Esophagus muscularis mucosa (tissue), 4 donors: Measurements from ENCODE around the gene FAM193A. TPM values are rescaled to one million over a fixed set of nuclear protein-coding genes. Genes with fewer than 3 reads are reported as not detected.

ENCODE experiments used
- DNase-seq: peaks from one replicate; pipeline ENCODE4 v3.0.0-alpha.2; 2017; ENCODE audit errors: extremely low spot score
- H3K27ac ChIP-seq, 4 donors: fragments of 200-600 bp; sonication (generic); replicated peaks in 1 of 4; 1 replicate in 3 of 4; 2 replicates in 1 of 4; pipeline ENCODE4 v1.5.1; 2016 to 2019; ENCODE audit warnings: mild to moderate bottlenecking in 1 of 4
- H3K27me3 ChIP-seq, 4 donors: fragments of 200-600 bp; sonication (generic); one replicate each; pipeline versions ENCODE4 v1.5.1 to v1.6.0; 2016 to 2019
- H3K36me3 ChIP-seq, 4 donors: fragments of 200-600 bp; sonication (generic); one replicate each; pipeline ENCODE4 v1.5.1; 2016 to 2019
- H3K4me1 ChIP-seq, 4 donors: fragments of 200-600 bp; sonication (generic); one replicate each; pipeline ENCODE4 v1.5.1; 2016 to 2019
- H3K4me3 ChIP-seq, 4 donors: fragments of 200-600 bp; sonication (generic); 1 replicate in 2 of 4; 2 replicates in 2 of 4; pipeline ENCODE4 v1.5.1; 2016 to 2019; ENCODE audit warnings: mild to moderate bottlenecking in 4 of 4, moderate library complexity in 1 of 4
- H3K9me3 ChIP-seq, 4 donors: fragments of 200-600 bp; sonication (generic); 1 replicate in 3 of 4; 2 replicates in 1 of 4; pipeline ENCODE4 v1.5.1; 2016 to 2019
- CTCF ChIP-seq, 3 experiments: fragments of 200-600 bp in 2 of 3; fragments of 450-650 bp in 1 of 3; sonication (generic) in 2 of 3; IDR thresholded peaks; one replicate each; pipeline ENCODE4 v1.5.1; 2017 to 2019; ENCODE audit warnings: antibody characterized with exemption in 3 of 3, mild to moderate bottlenecking in 2 of 3, moderate library complexity in 1 of 3
- EP300 ChIP-seq: sonication (generic); formaldehyde crosslinking; IDR thresholded peaks from one replicate; pipeline ENCODE4 v1.6.1; 2017; ENCODE audit warnings: antibody characterized with exemption
- POLR2A ChIP-seq: fragments of 450-650 bp; IDR thresholded peaks from one replicate; pipeline ENCODE4 v1.6.1; 2017; ENCODE audit warnings: antibody characterized with exemption, moderate library complexity, mild to moderate bottlenecking, low read depth
- POLR2AphosphoS5 ChIP-seq, 2 donors: sonication (generic); formaldehyde crosslinking; IDR thresholded peaks; one replicate each; pipeline ENCODE4 v1.6.1; 2017; ENCODE audit warnings: antibody characterized with exemption in 2 of 2
- WGBS: methylation state at CpG from one replicate; pipeline ENCODE4 v1.1.5; 2018; 5-methylcytosine and 5-hydroxymethylcytosine counted together
- intact Hi-C: fragments of 100-400 bp; cut with DNase I; formaldehyde crosslinking; loops from one replicate; pipeline ENCODE4 v1.15.1; 2023
- total RNA-seq, 4 donors: library from RNA; depleted of rRNA; stranded (reverse); fragments of >200 nt; gene quantifications; one replicate each; pipeline versions ENCODE4 v1.1.0 to v1.2.1, GENCODE V29; 2016

Gene FAM193A
- total RNA-seq, 4 donors from 2014 or later = 20.0 to 30.6 (median 24.6) TPM

GRCh38 chr4:2731907-2732317, 195.5 kb downstream of the FAM193A start:
- Histone ChIP-seq H3K27ac (no peak overlapping the region), H3K36me3 (peaks cover 30 to 66% (median 53%) of the 10 kb centered on the region in 4 donors), H3K27me3 (no peaks in the 10 kb centered on the region), H3K4me3 (no peak overlapping the region), H3K9me3 (peaks cover 0 to 10% (median 3%) of the 10 kb centered on the region in 4 donors), H3K4me1 (no peaks in the 10 kb centered on the region)
- intact Hi-C loops = no loop called here
- 95% methylated on average over 20 of the region's 28 CpGs for WGBS
- TF ChIP-seq POLR2AphosphoS5 (IDR thresholded peaks at IDR 0.05) = no peak
- DNase-seq = no peak

GRCh38 chr4:2732526-2732925, 196.1 kb downstream of the FAM193A start:
- no peaks in the 10 kb centered on the region for H3K27me3 ChIP-seq
- no peak for DNase-seq
- H3K4me3 ChIP-seq = no peak overlapping the region
- no peaks in the 10 kb centered on the region for H3K4me1 ChIP-seq
- H3K36me3 ChIP-seq = peaks cover 30 to 63% (median 51%) of the 10 kb centered on the region in 4 donors
- no peak overlapping the region for H3K27ac ChIP-seq
- peaks cover 0 to 12% (median 3%) of the 10 kb centered on the region in 4 donors for H3K9me3 ChIP-seq
- intact Hi-C loops = no loop called here
- TF ChIP-seq CTCF (IDR thresholded peaks at IDR 0.05) (no peak), POLR2AphosphoS5 (IDR thresholded peaks at IDR 0.05) (no peak), POLR2A (no peak), EP300 (no peak)
- WGBS = 94% methylated on average over 6 of the region's 6 CpGs

- H3K4me3 ChIP-seq = no peak overlapping the region
- 90% methylated on average over 20 of the region's 21 CpGs for WGBS
- no peak for TF ChIP-seq POLR2AphosphoS5 (IDR thresholded peaks at IDR 0.05)
- TF ChIP-seq POLR2A = no peak
- no peak for TF ChIP-seq CTCF (IDR thresholded peaks at IDR 0.05)
- TF ChIP-seq EP300 = no peak
- no peak for DNase-seq
- peaks cover 30 to 59% (median 47%) of the 10 kb centered on the region in 4 donors for H3K36me3 ChIP-seq
- peaks cover 0 to 12% (median 3%) of the 10 kb centered on the region in 4 donors for H3K9me3 ChIP-seq
- intact Hi-C loops = no loop called here
- H3K27me3 ChIP-seq = no peaks in the 10 kb centered on the region
- no peak overlapping the region for H3K27ac ChIP-seq
- no peaks in the 10 kb centered on the region for H3K4me1 ChIP-seq
These were observed 196.8 kb downstream of the FAM193A start for GRCh38 chr4:2733001-2733843.

GRCh38 chr4:2733844-2734574, 197.6 kb downstream of the FAM193A start:
- intact Hi-C loops = no loop called here
- H3K4me3 ChIP-seq = no peak overlapping the region
- H3K27me3 ChIP-seq = no peaks in the 10 kb centered on the region
- H3K36me3 ChIP-seq = peaks cover 28 to 57% (median 45%) of the 10 kb centered on the region in 4 donors
- peaks cover 0 to 12% (median 3%) of the 10 kb centered on the region in 4 donors for H3K9me3 ChIP-seq
- TF ChIP-seq CTCF (IDR thresholded peaks at IDR 0.05) (no peak), POLR2AphosphoS5 (IDR thresholded peaks at IDR 0.05) (no peak), POLR2A (no peak), EP300 (no peak)
- no peaks in the 10 kb centered on the region for H3K4me1 ChIP-seq
- 89% methylated on average over 2 of the region's 2 CpGs for WGBS
- no peak for DNase-seq
- no peak overlapping the region for H3K27ac ChIP-seq

- Histone ChIP-seq H3K27ac (no peak overlapping the region), H3K36me3 (peaks cover 22 to 51% (median 39%) of the 10 kb centered on the region in 4 donors), H3K4me3 (no peak overlapping the region), H3K4me1 (no peaks in the 10 kb centered on the region), H3K9me3 (peaks cover 0 to 12% (median 3%) of the 10 kb centered on the region in 4 donors), H3K27me3 (no peaks in the 10 kb centered on the region)
- WGBS = 85% methylated on average over 1 of the region's 1 CpG
- intact Hi-C loops = no loop called here
- TF ChIP-seq CTCF (IDR thresholded peaks at IDR 0.05) (no peak), POLR2A (no peak), POLR2AphosphoS5 (IDR thresholded peaks at IDR 0.05) (no peak), EP300 (no peak)
- no peak for DNase-seq
These were observed 198.2 kb downstream of the FAM193A start for GRCh38 chr4:2734612-2735011.
